OCI-LY3 (cell line): ENCODE measurements around the gene HLF.

Experiments used
- CTCF ChIP-seq: fragments of 200-600, 300-600 bp; sonication (generic); IDR thresholded peaks from 2 replicates; pipeline ENCODE4 v1.5.1; 2014; ENCODE audit warnings: antibody characterized with exemption, low read length, low read depth
- EZH2phosphoT487 ChIP-seq: fragments of 200-600 bp; shearing (Covaris generic); IDR thresholded peaks from 2 replicates; pipeline ENCODE4 v1.6.1; 2018; ENCODE audit warnings: antibody characterized with exemption, mixed run types, low read depth

- TF ChIP-seq CTCF (no peak), EZH2phosphoT487 (no peak)
Measured at GRCh38 chr17:55332296-55333041, 67.7 kb downstream of the HLF start.
